GM19025 (cell line): ENCODE data around the gene THOP1.

Source experiments
- ATAC-seq: cut with Tn5 transposase; IDR thresholded peaks from one replicate; pipeline ENCODE4 v1.9.1; 2021; ENCODE audit warnings: mild to moderate bottlenecking, low read depth, moderate library complexity; ENCODE audit not compliant: unreplicated experiment

THOP1 gene

DNA sequence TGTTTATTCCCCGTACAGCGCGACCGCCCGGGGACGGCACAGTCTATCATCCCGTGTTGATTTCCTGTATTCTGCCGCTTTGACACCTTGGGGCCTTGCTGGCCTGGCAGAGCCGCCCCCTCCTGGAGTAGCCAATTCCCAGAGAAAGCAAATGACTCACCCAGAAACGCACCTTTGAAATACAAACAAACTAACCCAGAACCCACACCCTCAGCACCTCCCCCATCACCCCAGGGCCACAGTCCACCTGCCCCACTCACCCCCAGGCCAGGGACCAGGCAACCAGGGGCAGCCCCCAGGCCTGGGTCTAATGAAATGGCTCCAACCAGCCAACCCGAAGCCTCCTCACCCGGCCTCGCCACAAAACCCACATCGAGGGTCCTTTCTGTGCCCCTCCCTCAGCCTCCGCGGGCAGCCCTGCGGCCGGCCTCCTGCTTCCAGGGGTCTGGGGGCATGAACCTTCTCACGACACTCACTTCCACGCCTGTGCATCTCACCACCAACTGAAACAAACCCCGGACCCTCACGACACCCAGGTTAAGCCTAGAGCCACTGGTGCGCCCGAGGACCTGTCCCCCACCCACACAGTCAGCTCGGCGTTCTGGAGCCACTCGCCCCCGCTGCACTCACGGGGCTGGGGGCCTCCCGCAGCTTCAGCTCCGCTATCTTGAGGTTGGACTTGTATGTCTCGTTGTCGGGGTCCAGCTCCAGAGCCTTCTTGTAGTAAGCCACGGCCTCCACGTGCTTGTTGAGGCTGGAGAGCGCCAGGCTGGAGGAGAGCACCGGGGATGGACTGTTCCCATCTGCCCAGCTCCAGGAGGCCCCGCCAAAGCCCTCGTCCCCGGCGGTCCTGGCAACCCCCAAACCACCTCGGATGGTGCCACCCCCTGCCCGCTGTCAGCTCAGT, 23.2 kb upstream of the THOP1 start:
- ATAC-seq = no peak

DNA sequence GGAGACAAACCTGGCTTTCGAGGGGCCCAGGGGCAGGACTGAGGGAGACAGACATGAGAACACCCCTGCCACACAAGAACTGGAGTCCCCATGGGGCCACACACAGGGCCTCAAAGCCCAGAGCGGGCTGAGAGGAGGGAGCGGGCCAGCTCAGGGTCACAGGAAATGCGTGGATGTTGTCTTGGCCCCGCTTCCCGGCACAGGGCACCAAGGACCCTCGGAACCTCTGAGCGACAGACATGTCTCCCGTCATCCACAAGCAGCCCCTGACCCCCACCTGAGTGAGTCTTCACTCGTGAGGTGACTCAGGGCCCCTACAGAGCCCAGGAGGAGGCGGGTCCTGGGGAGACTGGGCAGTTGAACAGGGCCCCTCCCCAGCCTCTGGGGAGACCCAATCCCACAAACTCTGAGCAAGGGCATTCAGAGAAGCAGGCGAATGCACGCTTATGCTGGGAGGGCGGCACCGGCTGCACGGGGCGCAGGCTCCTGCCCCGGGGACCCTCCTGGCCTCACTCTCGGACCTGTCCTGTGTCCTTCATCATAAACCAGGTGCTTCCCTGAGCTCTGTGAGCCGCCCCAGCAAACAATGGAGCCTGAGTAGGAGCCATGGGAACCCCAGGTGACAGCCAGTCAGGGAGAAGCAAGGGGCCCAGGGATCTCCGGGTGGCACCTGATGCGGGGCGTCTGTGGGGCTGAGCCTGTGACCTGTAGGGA, 22.4 kb upstream of the THOP1 start:
- no peak for ATAC-seq

DNA sequence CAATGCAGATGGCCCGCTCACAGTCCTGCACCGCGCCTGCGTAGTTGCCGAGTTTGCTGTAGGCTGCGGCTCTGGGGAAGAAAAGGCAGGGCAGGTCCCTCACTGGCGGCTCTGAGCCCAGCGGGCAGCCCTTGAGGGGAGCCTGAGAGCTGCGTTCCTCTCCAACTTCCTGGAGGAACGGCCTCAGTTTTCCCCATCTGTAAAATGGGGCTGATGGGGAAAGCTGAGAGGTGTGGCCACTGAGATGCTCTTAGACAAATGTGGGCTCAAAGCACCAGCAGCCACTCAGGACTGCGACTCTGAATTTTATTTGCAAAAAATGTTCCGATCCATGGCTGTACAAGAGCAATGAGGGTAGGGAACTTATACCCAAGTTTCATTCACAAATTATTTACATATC, 21.6 kb upstream of the THOP1 start:
- no peak for ATAC-seq

DNA sequence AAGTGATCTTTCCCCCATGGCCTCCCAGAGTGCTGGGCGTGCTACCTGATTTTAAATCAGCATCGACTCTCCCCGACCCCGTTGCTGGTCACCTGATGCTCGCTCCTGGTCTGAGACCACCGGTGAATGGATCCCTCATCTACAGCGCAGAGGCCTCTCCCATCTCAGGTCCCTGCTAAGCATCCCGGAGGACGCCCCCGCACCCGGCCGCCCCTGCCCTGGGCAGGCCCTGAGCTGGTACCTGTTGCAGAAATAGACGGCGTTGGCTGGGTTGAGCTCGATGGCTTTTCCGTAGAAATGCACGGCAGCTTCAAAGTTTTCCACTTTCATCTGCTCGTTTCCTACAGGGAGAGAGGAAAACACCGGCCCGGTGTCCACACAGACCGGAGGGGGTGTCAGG, 20.4 kb upstream of the THOP1 start:
- ATAC-seq = no peak

DNA sequence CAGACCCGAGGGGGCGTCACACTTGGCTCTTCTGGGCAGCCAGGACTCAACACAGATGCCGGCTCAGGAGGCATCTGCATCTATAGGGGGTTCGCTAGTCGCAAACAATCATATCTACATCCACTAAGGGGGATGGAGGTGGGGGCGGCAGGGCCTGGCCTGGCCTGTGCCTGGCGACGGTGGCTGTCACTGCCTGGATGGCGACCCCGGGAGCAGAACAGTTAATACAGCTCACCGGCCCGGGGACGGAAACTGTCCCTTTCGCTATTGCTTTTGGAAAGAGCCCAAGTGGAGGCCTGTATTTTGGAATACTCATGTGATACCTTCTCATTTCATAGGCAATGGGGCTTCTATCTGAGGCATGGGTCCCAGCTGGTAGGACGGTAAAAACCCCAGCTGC, 19.9 kb upstream of the THOP1 start:
- no peak for ATAC-seq

DNA sequence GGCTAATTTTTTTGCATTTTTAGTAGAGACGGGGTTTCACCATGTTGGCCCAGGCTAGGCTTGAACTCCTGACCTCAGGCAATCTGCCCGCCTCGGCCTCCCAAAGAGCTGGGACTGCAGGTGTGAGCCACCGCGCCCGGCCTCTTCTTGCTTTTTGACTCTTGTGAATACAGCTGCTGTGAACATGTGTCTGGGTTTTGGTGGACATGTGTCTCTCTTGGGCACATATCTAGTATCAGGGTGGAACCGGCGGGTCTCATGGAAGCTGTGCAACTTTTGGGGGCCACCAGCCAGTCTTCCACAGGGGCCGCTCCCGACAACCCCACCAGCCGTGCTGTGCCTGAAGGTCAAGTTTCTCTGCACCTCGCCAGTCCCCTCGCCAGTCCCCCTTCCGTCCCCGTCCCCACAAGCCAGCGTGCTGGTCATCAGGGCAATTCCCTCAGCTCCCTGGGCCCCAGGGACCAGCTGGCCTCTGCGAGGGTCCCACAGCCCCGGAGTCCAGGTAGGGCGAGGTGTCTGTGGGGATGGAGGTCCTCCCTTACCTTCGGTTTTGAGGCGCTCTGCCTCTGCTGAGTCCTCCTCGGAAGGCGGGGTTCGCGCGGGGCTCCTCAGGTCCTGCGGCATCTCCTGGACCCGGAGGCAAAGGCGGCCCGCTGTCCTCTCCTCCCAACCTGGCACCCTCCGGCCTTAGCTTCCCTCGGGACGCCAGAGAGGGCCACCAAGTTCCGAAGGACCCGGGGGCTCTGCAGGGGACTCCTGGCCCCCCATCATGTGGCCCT, 18.5 kb upstream of the THOP1 start:
- no peak for ATAC-seq

DNA sequence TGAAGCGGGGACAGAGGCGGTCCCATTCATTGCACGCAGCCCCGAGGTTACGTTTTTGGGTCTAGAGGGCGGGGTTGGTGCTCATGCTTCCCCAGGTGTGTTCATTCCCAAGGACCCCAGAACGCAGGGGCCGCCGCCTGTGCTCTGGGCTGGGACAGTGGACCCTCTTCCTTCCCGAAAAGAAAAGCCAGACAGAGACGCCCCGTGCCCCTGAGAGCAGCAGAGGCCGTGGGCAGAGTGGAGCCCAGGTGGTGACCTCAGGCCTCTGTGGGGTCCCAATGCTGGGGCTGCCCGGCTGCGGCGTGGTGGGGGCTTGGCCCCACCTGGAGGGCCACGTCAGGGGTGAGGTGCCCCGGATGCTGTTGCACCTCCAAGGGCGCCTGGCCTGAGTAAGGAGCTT, 17.6 kb upstream of the THOP1 start:
- no peak for ATAC-seq

DNA sequence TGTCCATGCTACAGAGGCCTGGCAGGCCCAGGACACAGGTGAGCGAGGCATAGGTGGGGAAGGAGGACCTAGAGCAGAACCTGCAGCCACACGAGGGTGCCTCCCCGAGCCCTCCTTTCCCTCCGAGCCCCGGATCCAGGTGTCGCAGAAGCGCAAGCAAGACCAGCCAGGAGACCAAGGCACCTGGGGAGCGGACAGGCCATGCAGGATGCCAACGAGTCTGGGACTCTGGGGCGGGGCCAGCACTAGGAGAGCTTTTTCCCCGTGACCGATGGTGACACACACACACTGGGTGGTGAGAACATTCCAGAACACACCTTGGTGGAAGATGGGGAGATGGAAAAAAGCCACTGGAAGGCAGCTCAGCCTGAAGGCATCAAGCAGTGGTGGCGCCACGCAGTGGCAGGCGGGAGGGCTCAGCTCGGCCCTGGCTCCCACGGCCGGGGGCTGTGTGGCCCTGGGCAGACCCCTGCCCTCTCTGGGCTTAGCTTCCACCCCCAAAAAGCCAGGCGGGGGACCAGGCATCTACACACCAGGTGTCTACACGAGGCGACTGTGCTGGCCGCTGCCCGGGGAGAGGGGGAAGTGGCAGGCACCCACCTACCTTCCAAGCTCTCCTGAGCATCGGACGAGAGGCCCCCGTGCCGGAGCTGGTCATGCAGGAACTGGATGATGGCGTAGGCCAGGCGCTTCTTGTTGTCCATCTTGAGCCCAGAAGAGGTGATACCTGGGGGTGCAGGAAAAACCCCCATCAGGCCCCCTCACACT, 16.8 kb upstream of the THOP1 start:
- no peak for ATAC-seq

DNA sequence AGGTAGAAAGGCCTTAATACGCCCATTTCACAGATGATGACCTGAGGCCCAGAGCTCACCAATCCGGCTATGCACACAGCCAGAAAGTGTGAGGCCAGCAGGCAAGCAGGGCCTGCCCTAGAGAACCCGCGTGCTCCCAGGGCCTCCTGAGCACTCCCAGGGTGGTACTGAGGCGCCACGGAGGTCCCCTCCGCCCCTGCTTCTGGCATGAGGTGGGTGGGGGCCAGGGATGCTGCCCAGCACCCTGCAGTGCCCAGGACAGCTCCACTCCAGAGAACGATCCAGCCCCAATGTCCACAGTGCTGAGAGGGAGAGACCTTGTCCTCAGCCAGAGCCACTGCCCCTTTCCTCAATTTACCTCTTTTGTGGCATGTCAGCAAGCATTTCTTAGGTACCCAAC, 16.1 kb upstream of the THOP1 start:
- no peak for ATAC-seq

DNA sequence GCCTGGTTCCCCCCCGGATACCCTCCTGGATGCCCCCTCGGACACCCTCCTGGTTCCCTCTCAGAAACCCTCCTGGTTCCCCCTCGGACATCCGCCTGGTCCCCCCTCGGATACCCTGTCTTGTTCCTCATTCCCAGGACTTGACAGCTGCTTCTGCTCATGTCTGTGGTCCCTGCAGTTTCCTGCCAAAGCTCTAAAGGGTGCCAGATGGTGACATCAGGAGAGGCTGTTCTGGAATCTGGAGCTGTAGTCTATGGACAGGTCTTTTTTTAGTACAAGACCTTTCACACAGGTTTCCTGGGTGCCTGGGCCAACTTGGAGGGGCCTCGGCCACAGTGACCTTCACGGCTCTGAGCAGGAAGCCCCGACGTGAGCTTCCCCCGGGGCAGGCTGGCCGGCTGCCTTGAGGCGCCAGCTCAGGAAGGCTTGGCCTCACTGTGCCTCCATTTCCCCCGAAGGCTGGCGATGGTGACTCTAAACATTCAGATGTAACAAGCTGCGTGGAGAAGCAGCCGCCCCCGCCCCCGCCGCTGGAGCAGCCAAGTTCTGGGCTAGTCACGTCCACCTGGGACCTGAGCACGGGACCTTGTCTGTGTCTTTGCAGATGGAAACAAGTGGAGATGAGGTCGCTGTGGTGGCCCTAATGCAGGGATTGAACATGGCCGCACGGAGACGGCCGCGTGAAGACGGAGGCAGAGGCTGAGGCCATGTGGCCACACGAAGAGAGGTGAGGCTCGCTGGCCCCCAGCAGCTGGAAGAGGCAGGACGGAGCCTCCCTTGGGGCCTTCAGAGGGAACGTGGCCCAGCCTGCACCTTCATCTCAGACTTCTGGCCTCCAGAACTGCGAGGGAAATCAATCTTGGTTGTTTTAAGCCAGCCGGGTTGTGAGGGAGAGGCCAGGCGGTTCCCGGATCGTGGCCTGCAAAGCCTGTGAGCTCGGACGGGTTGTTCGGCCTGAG, 15.0 kb upstream of the THOP1 start:
- ATAC-seq = no peak

DNA sequence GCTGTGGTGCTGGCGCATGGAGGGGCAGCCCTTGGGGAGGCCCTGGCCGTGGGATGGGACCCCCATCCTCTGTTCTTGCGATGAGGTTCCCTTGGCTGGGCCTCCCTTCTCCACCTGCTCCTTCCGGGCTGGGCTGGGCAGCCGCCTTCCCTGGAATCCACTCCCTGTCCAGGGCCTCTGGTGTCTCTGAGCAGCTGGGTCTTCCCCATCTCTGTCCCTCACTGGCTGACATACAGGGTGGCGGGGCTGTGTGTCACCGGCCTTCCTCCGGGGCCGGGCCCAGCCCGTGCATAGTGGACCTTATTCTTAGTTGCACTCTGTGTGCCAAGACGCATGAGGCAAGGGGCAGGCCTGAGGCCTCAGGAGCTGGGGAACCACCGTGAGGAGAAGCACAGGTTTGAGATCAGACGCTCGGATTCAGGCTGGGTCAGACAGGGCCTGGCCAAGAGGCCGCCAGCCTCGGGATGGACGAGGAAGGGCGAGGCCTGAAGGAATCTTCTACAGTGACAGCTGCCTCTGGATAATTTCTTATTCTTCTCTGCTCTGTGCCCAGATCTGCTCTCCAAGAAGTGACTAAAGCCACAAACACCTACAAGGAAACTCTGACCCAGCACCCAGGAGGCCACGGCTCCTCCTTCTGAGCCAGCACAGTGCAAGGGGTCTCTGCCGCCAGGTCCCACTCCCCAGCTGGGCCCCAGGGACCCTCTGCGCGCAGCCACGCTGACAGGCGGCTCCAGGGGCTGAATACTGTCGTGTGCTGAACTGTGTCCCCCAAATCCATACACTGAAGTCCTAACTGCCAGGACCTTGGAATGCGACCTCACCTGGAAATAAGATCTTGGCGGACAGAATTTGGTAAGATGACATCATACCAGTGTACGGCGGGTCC, 13.3 kb upstream of the THOP1 start:
- ATAC-seq = no peak

DNA sequence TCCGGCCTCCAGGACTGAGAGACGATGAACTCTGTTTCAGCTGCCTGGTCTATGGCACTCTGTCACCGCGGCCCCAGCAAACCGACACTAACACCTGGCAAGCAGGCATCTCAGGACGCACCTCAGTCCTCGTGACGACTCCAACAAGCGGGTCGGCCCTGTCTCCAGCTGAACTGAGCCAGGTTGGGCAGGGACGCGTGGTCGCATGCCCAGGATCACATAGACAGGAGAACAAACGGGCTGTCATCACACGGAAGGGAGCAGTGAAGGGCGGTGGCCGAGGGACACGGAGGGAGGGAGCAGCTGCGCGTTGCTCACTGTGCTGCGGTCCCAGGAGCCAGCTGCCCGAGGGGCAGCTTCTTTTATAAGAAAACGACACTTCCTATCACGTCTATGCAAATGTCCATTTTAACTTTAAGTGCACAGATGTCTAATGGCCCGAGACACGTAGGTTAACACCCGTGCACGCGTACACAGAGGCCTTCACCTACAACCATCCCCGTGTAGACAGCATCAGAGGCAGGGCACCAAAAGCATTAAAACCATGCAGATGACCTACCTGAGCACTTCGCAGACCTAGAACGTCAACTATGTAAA, 11.1 kb upstream of the THOP1 start:
- no peak for ATAC-seq

DNA sequence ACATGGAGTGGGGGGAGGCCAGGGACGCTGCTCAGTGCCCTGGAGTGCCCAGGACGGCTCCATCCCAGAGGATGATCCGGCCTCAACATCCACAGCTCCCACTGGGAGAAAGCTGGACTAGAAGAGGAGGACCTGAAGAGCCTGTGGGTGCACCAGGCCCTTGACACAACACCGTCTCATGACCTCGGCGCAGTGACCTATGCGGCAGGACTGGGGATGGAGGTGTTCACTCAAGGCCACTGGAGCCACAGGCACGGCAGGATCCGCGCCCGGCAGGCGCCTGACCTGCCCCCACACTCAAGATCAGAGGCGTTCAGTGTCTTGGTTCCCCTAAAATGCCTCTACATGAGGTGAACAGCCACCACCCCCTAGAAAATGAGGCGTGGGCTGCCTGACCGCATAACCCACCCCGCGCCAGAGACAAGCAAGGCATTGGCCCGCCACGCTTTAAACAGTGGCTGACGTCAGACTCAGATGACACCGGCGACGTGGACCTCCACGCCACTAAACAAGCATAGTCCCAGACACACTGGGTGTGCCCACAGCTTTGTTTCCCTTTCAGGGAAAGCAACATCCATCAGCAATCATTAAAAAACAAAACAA, 10.2 kb upstream of the THOP1 start:
- ATAC-seq = no peak

DNA sequence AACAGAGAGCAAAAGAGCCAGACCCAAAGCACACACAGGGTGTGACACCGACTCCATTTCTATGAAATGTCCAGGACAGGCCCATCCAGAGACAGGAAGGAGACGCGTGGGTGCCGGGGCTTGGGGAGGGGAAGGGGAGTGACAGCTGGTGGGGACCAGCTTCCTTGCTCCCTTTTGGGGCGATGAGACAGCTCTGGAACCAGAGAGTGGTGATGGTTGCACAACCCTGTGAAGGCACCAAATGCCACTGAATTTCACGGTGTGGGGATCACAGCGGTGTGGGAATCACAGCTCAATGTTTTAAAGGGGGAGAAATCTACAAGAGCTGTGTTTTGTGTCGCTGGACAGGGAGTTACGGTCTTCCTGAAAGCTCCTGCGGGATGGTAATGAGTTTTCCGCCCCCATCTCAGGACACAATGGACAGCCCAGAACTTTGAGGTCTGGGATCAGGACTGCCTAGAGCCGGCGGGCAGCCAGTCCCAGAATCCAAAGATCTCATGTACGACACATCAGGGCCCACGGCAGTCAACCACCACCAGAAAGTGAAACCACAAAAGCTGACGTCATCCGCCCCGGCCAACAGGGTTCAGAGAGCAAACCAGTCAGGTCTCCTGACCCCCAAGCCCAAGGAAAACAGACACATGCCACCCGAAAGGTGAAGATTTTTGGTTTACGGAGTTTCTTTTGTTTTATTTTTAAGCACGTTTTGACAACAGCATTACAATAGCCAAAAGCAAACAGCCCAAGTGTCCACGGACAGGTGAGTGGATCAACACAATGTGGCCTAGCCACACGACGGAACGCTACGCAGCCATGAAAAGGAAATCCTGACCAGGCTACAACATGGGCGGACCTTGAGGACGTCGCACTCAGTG, 9.5 kb upstream of the THOP1 start:
- ATAC-seq = no peak

DNA sequence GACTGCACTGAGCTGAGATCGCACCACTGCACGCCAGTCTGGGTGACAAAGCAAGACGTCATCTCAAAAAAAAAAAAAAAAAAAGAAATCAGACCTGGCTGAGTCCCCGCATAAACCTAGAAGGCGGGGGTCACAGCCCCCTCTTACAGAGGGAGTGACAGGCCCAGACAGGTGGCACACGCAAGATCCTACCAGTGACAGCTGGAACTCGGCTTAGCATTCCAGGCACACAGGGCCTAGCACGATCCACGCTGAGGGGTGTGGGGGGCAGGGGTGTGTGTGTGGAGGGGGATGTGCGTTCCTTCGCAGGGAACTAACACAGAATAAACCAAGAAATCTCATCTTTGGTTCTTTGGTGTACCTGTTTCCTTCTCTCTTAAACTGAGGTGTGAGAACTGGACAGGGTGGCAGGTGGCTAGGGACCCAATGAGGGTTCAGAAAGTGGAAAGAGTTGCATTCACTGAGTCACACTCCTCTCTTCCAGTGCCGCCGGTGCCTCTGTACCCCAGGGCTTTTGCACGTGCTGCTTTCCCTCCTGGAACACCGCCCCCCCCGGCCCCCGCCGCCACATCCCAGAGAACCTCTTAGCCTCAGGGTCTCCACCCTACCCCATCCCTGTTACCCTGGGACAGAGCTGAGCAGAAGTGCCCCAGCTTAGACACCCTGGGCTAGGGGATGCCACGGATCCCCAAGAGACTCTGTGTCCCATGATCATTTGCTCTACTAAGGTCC, 7.2 kb upstream of the THOP1 start:
- ATAC-seq = no peak

DNA sequence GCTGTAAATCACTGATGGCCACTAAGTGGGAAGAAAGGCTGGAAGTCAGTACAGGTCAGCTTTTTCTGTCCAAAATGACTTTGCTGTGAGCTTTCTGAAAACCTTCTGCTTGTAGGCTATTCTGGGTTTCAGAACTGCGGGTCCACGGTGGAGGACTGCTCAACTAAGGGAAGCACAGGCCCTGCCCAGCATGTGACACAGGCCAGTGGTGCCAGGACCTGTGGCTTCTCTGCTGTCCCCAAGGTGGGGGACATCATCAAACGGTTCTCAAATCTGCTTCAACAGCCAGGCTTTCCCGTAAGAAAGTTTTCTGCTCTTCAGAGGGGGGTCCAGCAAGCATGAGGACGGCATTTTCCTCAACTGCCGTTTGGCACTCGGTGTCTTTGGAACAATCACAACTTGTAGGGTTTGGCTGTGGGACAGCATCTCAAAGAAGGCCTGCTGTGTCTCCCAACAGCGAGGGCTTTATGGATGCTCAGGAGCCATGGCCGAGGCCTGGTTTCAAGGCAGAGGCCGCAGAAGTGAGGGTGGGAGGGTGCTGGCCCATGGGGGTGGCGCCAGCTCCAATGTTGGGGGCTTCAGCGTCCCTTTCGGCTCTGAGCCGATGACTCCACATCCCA, 6.1 kb upstream of the THOP1 start:
- no peak for ATAC-seq
